A549 (cell line): ENCODE results near the gene PRKG1. TPM values are rescaled to one million over a fixed set of nuclear protein-coding genes. Genes with fewer than 3 reads are reported as not detected.

ENCODE experiments used
- ATAC-seq, 2 experiments: fragments of 200-7000 bp in 1 of 2; fragments of >200 bp in 1 of 2; cut with Nextera tagmentation in 1 of 2; cut with Tn5 transposase in 1 of 2; 3 replicates each; pipeline versions ENCODE4 v1.8.0 to v1.9.1; 2018 to 2020; ENCODE audit warnings: mild to moderate bottlenecking in 1 of 2, moderate library complexity in 1 of 2
- CTCF ChIA-PET: fragments of 300-600 bp; sonication (Branson Sonifier 250); formaldehyde crosslinking; extraction: SDS; loops from one replicate; lab custom pipeline; 2021; ENCODE audit warnings: antibody characterized with exemption, inconsistent platforms; lab: Yijun Ruan, JAX
- POLR2A ChIA-PET: fragments of 350-600 bp; formaldehyde crosslinking; extraction: SDS; loops from one replicate; lab custom pipeline; 2021; ENCODE audit warnings: antibody characterized with exemption, inconsistent platforms; lab: Yijun Ruan, JAX
- DNase-seq, 2 experiments: peaks; one replicate each; pipeline versions ENCODE4 v3.0.0 to v3.0.0-alpha.2; 2011 to 2016; ENCODE audit warnings: low read depth in 1 of 2, low spot score in 1 of 2
- FAIRE-seq: peaks from 2 replicates; lab custom pipeline; 2011; peaks lifted over from hg19 to GRCh38; lab: Jason Lieb, UNC
- H3K27ac ChIP-seq, 2 experiments: fragments of >200 bp; sonication (Bioruptor Twin); formaldehyde crosslinking; 3 replicates each; pipeline ENCODE4 v1.5.1; 2016 to 2017
- H3K4me1 ChIP-seq: fragments of >200 bp; sonication (Bioruptor Twin); formaldehyde crosslinking; 3 replicates; pipeline ENCODE4 v1.6.1; 2016
- H3K4me2 ChIP-seq: fragments of >200 bp; sonication (Bioruptor Twin); formaldehyde crosslinking; 3 replicates; pipeline ENCODE4 v1.6.1; 2016
- H3K4me3 ChIP-seq: fragments of >200 bp; sonication (Bioruptor Twin); formaldehyde crosslinking; 3 replicates; pipeline ENCODE4 v1.5.1; 2016
- H3K9me3 ChIP-seq: fragments of >200 bp; sonication (Bioruptor Twin); formaldehyde crosslinking; 3 replicates; pipeline ENCODE4 v1.6.1; 2016
- BHLHE40 ChIP-seq: IDR thresholded peaks from 2 replicates; pipeline ENCODE4 v1.6.1; 2012; ENCODE audit warnings: low read depth, low read length, inconsistent platforms
- CBX2 ChIP-seq: fragments of 200-600 bp; sonication (generic); IDR thresholded peaks from 2 replicates; pipeline ENCODE4 v1.6.1; 2016; ENCODE audit warnings: low read depth, mild to moderate bottlenecking, borderline replicate concordance
- CHD2 ChIP-seq: fragments of 150-350 bp; IDR thresholded peaks from 2 replicates; pipeline ENCODE4 v1.6.1; 2014; ENCODE audit warnings: low read length; ENCODE audit not compliant: partially characterized antibody
- CTCF ChIP-seq: fragments of >200 bp; sonication (Bioruptor Twin); formaldehyde crosslinking; IDR thresholded peaks from 3 replicates; pipeline ENCODE4 v1.5.1; 2016
- E2F6 ChIP-seq: IDR thresholded peaks from 2 replicates; pipeline ENCODE4 v1.6.1; 2012; ENCODE audit warnings: low read depth, borderline replicate concordance
- EHMT2 ChIP-seq: fragments of 200-600 bp; sonication (generic); IDR thresholded peaks from 2 replicates; pipeline ENCODE4 v1.6.1; 2016; ENCODE audit warnings: antibody characterized with exemption, low read depth, mild to moderate bottlenecking, moderate library complexity
- FOSB ChIP-seq: fragments of 250-450 bp; sonication (Bioruptor Pico); IDR thresholded peaks from 2 replicates; pipeline ENCODE4 v1.5.0; 2020; ENCODE audit warnings: mild to moderate bottlenecking, moderate library complexity
- HES2 ChIP-seq: fragments of >200 bp; sonication (Bioruptor Twin); formaldehyde crosslinking; IDR thresholded peaks from 2 replicates; pipeline ENCODE4 v1.6.1; 2016
- HOXB13 ChIP-seq: fragments of 250-450 bp; sonication (Bioruptor Pico); IDR thresholded peaks from 2 replicates; pipeline ENCODE4 v1.5.0; 2020; ENCODE audit warnings: low read depth, mild to moderate bottlenecking, moderate library complexity
- JUN ChIP-seq, 2 experiments: fragments of >200 bp; sonication (Bioruptor Twin); formaldehyde crosslinking; IDR thresholded peaks; 2 replicates in 1 of 2; 3 replicates in 1 of 2; pipeline ENCODE4 v1.6.1; 2016 to 2017
- NR3C1 ChIP-seq: fragments of >200 bp; sonication (Bioruptor Twin); formaldehyde crosslinking; IDR thresholded peaks from 3 replicates; pipeline ENCODE4 v1.6.1; 2017
- RAD21 ChIP-seq, 2 experiments: fragments of >200 bp in 1 of 2; sonication (Bioruptor Twin) in 1 of 2; formaldehyde crosslinking in 1 of 2; IDR thresholded peaks in 1 of 2; conservative IDR thresholded peaks in 1 of 2; 2 replicates in 1 of 2; 3 replicates in 1 of 2; pipeline ENCODE4 v1.6.1; 2012 to 2018; ENCODE audit warnings: inconsistent platforms in 1 of 2
- REST ChIP-seq: fragments of 200-600 bp; sonication (generic); IDR thresholded peaks from 2 replicates; pipeline ENCODE4 v1.6.1; 2016; ENCODE audit warnings: antibody characterized with exemption, mild to moderate bottlenecking, moderate library complexity
- RFX5 ChIP-seq: fragments of 450-650 bp; IDR thresholded peaks from 2 replicates; pipeline ENCODE4 v1.7.1; 2014; ENCODE audit warnings: antibody characterized with exemption, mild to moderate bottlenecking, moderate library complexity
- SMC3 ChIP-seq: fragments of >200 bp; sonication (Bioruptor Twin); formaldehyde crosslinking; IDR thresholded peaks from 3 replicates; pipeline ENCODE4 v1.6.1; 2018; ENCODE audit warnings: inconsistent platforms
- TFCP2L1 ChIP-seq: fragments of 250-450 bp; sonication (Bioruptor Pico); IDR thresholded peaks from 2 replicates; pipeline ENCODE4 v1.5.0; 2021; ENCODE audit warnings: mild to moderate bottlenecking
- TP53 ChIP-seq: fragments of 250-450 bp; sonication (Bioruptor Pico); IDR thresholded peaks from 2 replicates; pipeline ENCODE4 v1.5.0; 2021; ENCODE audit warnings: mild to moderate bottlenecking, moderate library complexity
- ZC3H11A ChIP-seq: fragments of 450-650 bp; IDR thresholded peaks from 2 replicates; pipeline ENCODE4 v1.6.1; 2014; ENCODE audit warnings: antibody characterized with exemption, mild to moderate bottlenecking
- WGBS: methylation state at CpG from one replicate; pipeline ENCODE4 v1.1.6; 2017; ENCODE audit errors: missing lambda C conversion rate; 5-methylcytosine and 5-hydroxymethylcytosine counted together
- polyA plus RNA-seq, 4 experiments: library from polyadenylated mRNA; depleted of rRNA in 3 of 4; stranded (reverse); fragments of >200 nt; fragmentation: RNase III in 1 of 4; extraction: RNeasy Plus Mini Kit Qiagen cat#74134 plus additional on column Dnase treatment in 1 of 4; gene quantifications; 2 replicates in 3 of 4; 3 replicates in 1 of 4; pipeline ENCODE4 v1.2.3, GENCODE V29; 2011 to 2017
- TF ChIP-seq, protein P1 (sequence below): fragments of >200 bp; sonication (Bioruptor Twin); formaldehyde crosslinking; IDR thresholded peaks from 3 replicates; pipeline ENCODE4 v1.6.1; 2016

The PRKG1 gene
- polyA plus RNA-seq, 2 of the 4 experiments (the other 2 are of a cell fraction) = not detected

DNA sequence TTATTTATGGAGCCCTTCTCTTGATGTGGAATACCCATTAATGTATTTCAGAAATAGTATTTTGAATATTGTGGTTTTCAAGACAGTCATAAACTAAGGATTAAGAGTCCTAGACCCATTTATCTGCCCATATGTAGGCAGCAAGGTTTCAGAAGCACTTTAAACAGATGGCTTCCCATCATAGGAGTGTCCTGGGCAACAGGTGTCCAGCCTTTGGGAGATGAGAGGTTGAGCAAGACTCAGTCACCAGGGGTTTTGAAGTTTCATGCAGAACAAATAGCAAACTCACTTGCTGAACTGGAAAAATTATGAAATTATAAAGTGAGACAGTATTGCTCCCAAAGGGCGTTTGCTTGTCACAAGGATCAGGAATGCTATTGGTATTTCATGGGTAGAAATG lies 818.0 kb downstream of the PRKG1 start:
- Histone ChIP-seq H3K9me3 (no peaks in the 10 kb centered on the region), H3K27ac (no peak overlapping the region), H3K4me1 (no peaks in the 10 kb centered on the region), H3K4me2 (no peak overlapping the region), H3K4me3 (no peak overlapping the region)
- FAIRE-seq (no peak), ATAC-seq (no peak), DNase-seq (no peak)
- ChIA-PET POLR2A (no interaction called here), CTCF (no interaction called here)
- no peak for TF ChIP-seq CHD2
- TF ChIP-seq CBX2 = no peak
- TF ChIP-seq HOXB13 (CRISPR knock-in tag) = no peak
- TF ChIP-seq RAD21 (conservative IDR thresholded peaks at IDR 0.05 in 1 of 2, IDR thresholded peaks at IDR 0.05 in 1 of 2) = no peak
- no peak for TF ChIP-seq NR3C1
- TF ChIP-seq BHLHE40 = no peak
- TF ChIP-seq JUN (IDR thresholded peaks at IDR 0.05) = no peak
- TF ChIP-seq EHMT2 = no peak
- no peak for TF ChIP-seq ZC3H11A
- no peak for TF ChIP-seq E2F6
- TF ChIP-seq FOSB (CRISPR knock-in tag) = no peak
- TF ChIP-seq HES2 = no peak
- TF ChIP-seq CTCF = no peak
- no peak for TF ChIP-seq RFX5
- TF ChIP-seq SMC3 = no peak
- no peak for TF ChIP-seq REST
- no peak for TF ChIP-seq TFCP2L1 (CRISPR knock-in tag)
- TF ChIP-seq, protein P1, sequence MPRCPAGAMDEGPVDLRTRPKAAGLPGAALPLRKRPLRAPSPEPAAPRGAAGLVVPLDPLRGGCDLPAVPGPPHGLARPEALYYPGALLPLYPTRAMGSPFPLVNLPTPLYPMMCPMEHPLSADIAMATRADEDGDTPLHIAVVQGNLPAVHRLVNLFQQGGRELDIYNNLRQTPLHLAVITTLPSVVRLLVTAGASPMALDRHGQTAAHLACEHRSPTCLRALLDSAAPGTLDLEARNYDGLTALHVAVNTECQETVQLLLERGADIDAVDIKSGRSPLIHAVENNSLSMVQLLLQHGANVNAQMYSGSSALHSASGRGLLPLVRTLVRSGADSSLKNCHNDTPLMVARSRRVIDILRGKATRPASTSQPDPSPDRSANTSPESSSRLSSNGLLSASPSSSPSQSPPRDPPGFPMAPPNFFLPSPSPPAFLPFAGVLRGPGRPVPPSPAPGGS = no peak
- no peak for TF ChIP-seq TP53 (CRISPR knock-in tag)
- WGBS = 0% methylated on average over 1 of the region's 1 CpG
